K562 (cell line): ENCODE measurements around the gene UBN2. TPM values are rescaled to one million over a fixed set of nuclear protein-coding genes. Genes with fewer than 3 reads are reported as not detected.

ENCODE experiments used
- ATAC-seq: fragments of 200-7000 bp; cut with Tn5 transposase; 3 replicates; pipeline ENCODE4 v1.9.1; 2020; ENCODE audit warnings: moderate library complexity
- BruUV-seq: library from RNA; stranded (reverse); fragments of 400-500 nt; replicated peaks from 2 replicates; lab custom pipeline; 2021; lab: Mats Ljungman, UMichigan
- CTCF ChIA-PET: fragments of 300-600 bp; formaldehyde crosslinking; extraction: SDS; loops from one replicate; lab custom pipeline; 2021; ENCODE audit warnings: low intra/inter-chr PET ratio; lab: Yijun Ruan, JAX
- POLR2A ChIA-PET: fragments of 300-600, 350-650 bp; sonication (Branson Sonifier 250); formaldehyde crosslinking; extraction: SDS; loops from one replicate; lab custom pipeline; 2021; ENCODE audit warnings: antibody characterized with exemption, inconsistent platforms; lab: Yijun Ruan, JAX
- DNase-seq, 4 experiments: peaks; one replicate each; pipeline versions ENCODE4 v3.0.0 to v3.0.0-alpha.2; 2011 to 2018; ENCODE audit warnings: low spot score in 3 of 4, mixed read lengths in 3 of 4; ENCODE audit errors: extremely low read depth in 1 of 4
- FAIRE-seq: peaks from 2 replicates; lab custom pipeline; 2011; peaks lifted over from hg19 to GRCh38; lab: Jason Lieb, UNC
- H2AFZ ChIP-seq: 2 replicates; pipeline ENCODE4 v1.6.0; 2011; ENCODE audit warnings: low read depth, low read length, control low read depth, inconsistent platforms
- H3K27ac ChIP-seq: fragments of 200-600 bp; 3 replicates; pipeline ENCODE4 v1.8.0; 2011; ENCODE audit warnings: low read depth, mild to moderate bottlenecking, control low read depth, inconsistent platforms, low read length, moderate library complexity, mixed read lengths; ENCODE audit errors: extremely low read depth
- H3K27me3 ChIP-seq, 2 experiments: fragments of 300-600 bp in 1 of 2; 2 replicates in 1 of 2; 3 replicates in 1 of 2; pipeline versions ENCODE4 v1.6.0 to v1.8.0; 2011; ENCODE audit warnings: inconsistent platforms in 2 of 2, low read length in 2 of 2, mild to moderate bottlenecking in 1 of 2, mixed read lengths in 1 of 2, moderate library complexity in 1 of 2; ENCODE audit not compliant: control insufficient read depth in 2 of 2, insufficient read depth in 2 of 2
- H3K36me3 ChIP-seq: fragments of 300-600 bp; 3 replicates; pipeline ENCODE4 v1.8.0; 2011; ENCODE audit warnings: mild to moderate bottlenecking, low read length, inconsistent platforms; ENCODE audit not compliant: control insufficient read depth, insufficient read depth
- H3K4me1 ChIP-seq, 2 experiments: fragments of 200-600 bp in 1 of 2; replicated peaks in 1 of 2; 2 replicates in 1 of 2; 3 replicates in 1 of 2; pipeline versions ENCODE4 v1.5.1 to v1.8.0; 2011; ENCODE audit warnings: inconsistent platforms in 2 of 2, low read length in 2 of 2, mild to moderate bottlenecking in 1 of 2, mixed read lengths in 1 of 2, moderate library complexity in 1 of 2; ENCODE audit not compliant: control insufficient read depth in 2 of 2, insufficient read depth in 2 of 2
- H3K4me2 ChIP-seq: 2 replicates; pipeline ENCODE4 v1.6.1; 2011; ENCODE audit warnings: low read length, control low read depth, inconsistent platforms, mixed read lengths; ENCODE audit not compliant: insufficient read depth
- H3K4me3 ChIP-seq: fragments of 200-600 bp; sonication (generic), shearing (Covaris generic); 2 replicates; pipeline ENCODE4 v1.5.1; 2016; ENCODE audit warnings: control low read depth, inconsistent platforms
- H3K79me2 ChIP-seq: fragments of 200-600 bp; 3 replicates; pipeline ENCODE4 v1.8.0; 2011; ENCODE audit warnings: low read length, inconsistent platforms; ENCODE audit not compliant: control insufficient read depth, insufficient read depth
- H3K9ac ChIP-seq, 2 experiments: 2 replicates each; pipeline versions ENCODE4 v1.6.0 to v1.6.1; 2011; ENCODE audit warnings: low read depth in 2 of 2, low read length in 2 of 2, control low read depth in 1 of 2, inconsistent platforms in 1 of 2, mild to moderate bottlenecking in 1 of 2, mixed read lengths in 1 of 2; ENCODE audit not compliant: insufficient read depth in 1 of 2
- H3K9me1 ChIP-seq: one replicate; pipeline ENCODE4 v1.6.0; 2011; ENCODE audit warnings: inconsistent platforms, mild to moderate bottlenecking, low read length, moderate library complexity; ENCODE audit not compliant: control insufficient read depth, insufficient read depth
- H3K9me3 ChIP-seq: replicated peaks from 2 replicates; pipeline ENCODE4 v1.5.1; 2011; ENCODE audit warnings: low read depth, low read length, inconsistent platforms; ENCODE audit not compliant: control insufficient read depth, insufficient read depth
- H4K20me1 ChIP-seq: replicated peaks from 2 replicates; pipeline ENCODE4 v1.6.1; 2011; ENCODE audit warnings: low read length, inconsistent platforms, mixed read lengths; ENCODE audit not compliant: control insufficient read depth, insufficient read depth
- C11orf30 ChIP-seq: fragments of 450-650 bp; IDR thresholded peaks from 2 replicates; pipeline ENCODE4 v1.6.1; 2016; ENCODE audit warnings: low read depth, mild to moderate bottlenecking
- CBFB ChIP-seq: sonication (generic); formaldehyde crosslinking; IDR thresholded peaks from 2 replicates; pipeline ENCODE4 v1.4.0; 2020; ENCODE audit warnings: mild to moderate bottlenecking, missing genetic modification reagents
- CC2D1A ChIP-seq: fragments of 450-650 bp; IDR thresholded peaks from 2 replicates; pipeline ENCODE4 v1.6.1; 2017; ENCODE audit warnings: mild to moderate bottlenecking
- ELF4 ChIP-seq: fragments of 450-650 bp; formaldehyde crosslinking; IDR thresholded peaks from 2 replicates; pipeline ENCODE4 v1.4.0; 2022; ENCODE audit warnings: missing genetic modification characterization
- HDAC2 ChIP-seq: fragments of 450-650 bp; IDR thresholded peaks from 2 replicates; pipeline ENCODE4 v1.6.1; 2016; ENCODE audit warnings: mild to moderate bottlenecking
- HIVEP1 ChIP-seq: fragments of 250-450 bp; sonication (Bioruptor Pico); IDR thresholded peaks from 2 replicates; pipeline ENCODE4 v1.4.0; 2020; ENCODE audit warnings: mild to moderate bottlenecking
- HLTF ChIP-seq: fragments of 450-650 bp; IDR thresholded peaks from 2 replicates; pipeline ENCODE4 v1.6.1; 2016
- MECOM ChIP-seq: fragments of 250-450 bp; sonication (Bioruptor Pico); IDR thresholded peaks from 2 replicates; pipeline ENCODE4 v1.8.0; 2022; ENCODE audit warnings: inconsistent platforms
- MED1 ChIP-seq: sonication (generic); formaldehyde crosslinking; IDR thresholded peaks from 2 replicates; pipeline ENCODE4 v1.8.1; 2023; ENCODE audit warnings: missing genetic modification reagents, borderline replicate concordance
- NCOA2 ChIP-seq, 2 experiments: fragments of 450-650 bp; IDR thresholded peaks; 2 replicates each; pipeline ENCODE4 v1.6.1; 2018; ENCODE audit warnings: mild to moderate bottlenecking in 2 of 2, moderate library complexity in 1 of 2; ENCODE audit not compliant: partially characterized antibody in 2 of 2
- NUFIP1 ChIP-seq: fragments of 450-650 bp; IDR thresholded peaks from 2 replicates; pipeline ENCODE4 v1.6.1; 2018; ENCODE audit not compliant: partially characterized antibody
- SIX5 ChIP-seq, 2 experiments: IDR thresholded peaks; 2 replicates each; pipeline ENCODE4 v1.6.1; 2011; ENCODE audit warnings: low read length in 2 of 2, borderline replicate concordance in 1 of 2, low read depth in 1 of 2, mild to moderate bottlenecking in 1 of 2, moderate library complexity in 1 of 2; ENCODE audit not compliant: insufficient read depth in 1 of 2
- ZC3H8 ChIP-seq: fragments of 450-650 bp; IDR thresholded peaks from 2 replicates; pipeline ENCODE4 v1.6.1; 2017
- WGBS: fragments of 100-300 bp; shearing (Covaris generic); methylation state at CpG from one replicate; pipeline ENCODE4 v1.1.6; 2016; ENCODE audit warnings: low coverage, mixed read lengths; ENCODE audit not compliant: insufficient coverage; ENCODE audit errors: missing lambda C conversion rate; 5-methylcytosine and 5-hydroxymethylcytosine counted together
- in situ Hi-C: fragments of 300-500 bp; cut with MboI; formaldehyde crosslinking; loops from 4 replicates; pipeline ENCODE4 v1.15.0; 2018; ENCODE audit warnings: inconsistent platforms, mixed read lengths
- intact Hi-C: fragments of 100-400 bp; cut with micrococcal nuclease; formaldehyde crosslinking; loops from 2 replicates; pipeline ENCODE4 v1.14.2; 2022
- polyA plus RNA-seq, 8 experiments: library from polyadenylated mRNA; depleted of rRNA in 4 of 8; stranded (reverse) in 5 of 8; unstranded in 3 of 8; fragments of >200 nt; fragmentation: Nextera tagmentation in 2 of 8; fragmentation: Illumina TruSeq in 1 of 8; extraction: Ambion mirVana in 2 of 8; extraction: Trizol in 1 of 8; gene quantifications; 2 replicates each; pipeline versions ENCODE4 v1.2.1 to v1.2.3, GENCODE V29; 2011 to 2014; ENCODE audit warnings: inconsistent platforms in 1 of 8, missing spikeins in 1 of 8
- total RNA-seq, 7 experiments: library from RNA; depleted of rRNA in 6 of 7; stranded (reverse); fragments of >200 nt in 6 of 7; fragmentation: Illumina TruSeq in 2 of 7; extraction: Trizol in 2 of 7; gene quantifications; 2 replicates each; pipeline versions ENCODE4 v1.2.1 to v1.2.3, GENCODE V29; 2011 to 2021; ENCODE audit warnings: low replicate concordance in 1 of 7
- TF ChIP-seq, protein P1 (sequence below), 2 experiments: fragments of 450-650 bp in 1 of 2; sonication (generic) in 1 of 2; formaldehyde crosslinking in 1 of 2; IDR thresholded peaks in 1 of 2; conservative IDR thresholded peaks in 1 of 2; 2 replicates each; pipeline versions ENCODE4 v1.6.1 to v1.8.1; 2016 to 2023; ENCODE audit warnings: mild to moderate bottlenecking in 2 of 2, moderate library complexity in 2 of 2, inconsistent platforms in 1 of 2, missing genetic modification reagents in 1 of 2
- TF ChIP-seq, protein P2 (sequence below): sonication (generic); formaldehyde crosslinking; IDR thresholded peaks from 2 replicates; pipeline ENCODE4 v1.8.0; 2022; ENCODE audit warnings: missing genetic modification reagents, mild to moderate bottlenecking, moderate library complexity, borderline replicate concordance
- TF ChIP-seq, protein P3 (sequence below): sonication (generic); formaldehyde crosslinking; IDR thresholded peaks from 2 replicates; pipeline ENCODE4 v1.8.1; 2023; ENCODE audit warnings: mild to moderate bottlenecking, missing genetic modification reagents, moderate library complexity

Gene UBN2
- total and polyA plus RNA-seq, 9 of the 15 experiments (the other 6 are each of a cell fraction or from before 2014, with no cell fraction given) = 1.2 to 19.5 (median 9.9) TPM

DNA sequence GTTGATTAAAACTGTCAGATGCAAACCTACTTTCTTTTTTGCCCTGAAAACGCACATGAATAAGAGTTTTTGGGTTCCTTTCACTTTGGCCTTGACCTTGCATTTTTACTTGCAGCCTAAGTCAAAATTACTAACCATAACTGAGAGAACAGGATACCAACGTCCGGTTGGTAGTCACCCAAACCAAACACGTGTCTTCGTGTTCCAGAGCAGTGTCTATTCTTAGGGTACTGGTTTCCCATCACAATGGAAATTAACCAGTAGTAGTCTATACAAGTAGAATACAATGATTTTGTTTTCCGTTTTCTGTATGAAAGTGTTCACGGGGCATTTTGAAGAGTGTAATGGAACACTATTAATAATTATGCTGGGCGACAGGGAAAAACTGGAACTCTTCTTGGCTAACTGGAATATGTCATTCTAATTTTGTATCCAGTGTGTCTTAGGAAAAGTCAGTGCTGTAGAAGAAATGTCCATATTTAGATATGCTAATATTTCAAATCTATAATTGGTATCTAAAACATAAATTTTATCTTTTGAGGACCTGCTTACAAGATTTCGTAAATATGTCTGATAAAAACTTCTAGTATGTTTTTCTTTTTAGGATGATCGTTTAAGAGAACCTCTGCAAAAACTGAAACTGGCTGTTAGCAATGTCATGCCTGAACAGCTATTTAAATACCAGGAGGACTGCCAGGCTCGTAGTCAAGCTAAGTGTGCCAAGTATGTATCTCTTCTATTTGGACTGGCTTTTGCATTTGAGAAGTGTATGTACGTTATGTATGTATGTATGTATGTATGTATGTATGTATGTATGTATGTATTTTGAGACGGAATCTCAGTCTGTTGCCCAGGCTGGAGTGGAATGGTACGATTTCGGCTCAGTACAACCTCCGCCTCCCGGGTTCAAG is 40.9 kb downstream of the UBN2 start:
- no peaks in the 10 kb centered on the region for H3K4me1 ChIP-seq
- TF ChIP-seq MECOM (CRISPR knock-in tag) (no peak), NUFIP1 (no peak), CC2D1A (no peak), ZC3H8 (no peak), HIVEP1 (CRISPR knock-in tag) (no peak), HDAC2 (no peak), CBFB (no peak), NCOA2 (IDR thresholded peaks at IDR 0.05; ENCODE audit: partially characterized antibody in 2 of 2) (no peak), SIX5 (IDR thresholded peaks at IDR 0.05; ENCODE audit: borderline replicate concordance in 1 of 2, insufficient read depth in 1 of 2, low read depth in 1 of 2, low read length in 2 of 2) (no peak), HLTF (no peak), MED1 (CRISPR knock-in tag) (no peak), ELF4 (CRISPR knock-in tag) (no peak), C11orf30 (no peak)
- TF ChIP-seq, protein P1, sequence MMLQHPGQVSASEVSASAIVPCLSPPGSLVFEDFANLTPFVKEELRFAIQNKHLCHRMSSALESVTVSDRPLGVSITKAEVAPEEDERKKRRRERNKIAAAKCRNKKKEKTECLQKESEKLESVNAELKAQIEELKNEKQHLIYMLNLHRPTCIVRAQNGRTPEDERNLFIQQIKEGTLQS (IDR thresholded peaks at IDR 0.05) = no peak
- TF ChIP-seq, protein P1 (CRISPR knock-in tag; conservative IDR thresholded peaks at IDR 0.05) = no peak
- TF ChIP-seq, protein P2, sequence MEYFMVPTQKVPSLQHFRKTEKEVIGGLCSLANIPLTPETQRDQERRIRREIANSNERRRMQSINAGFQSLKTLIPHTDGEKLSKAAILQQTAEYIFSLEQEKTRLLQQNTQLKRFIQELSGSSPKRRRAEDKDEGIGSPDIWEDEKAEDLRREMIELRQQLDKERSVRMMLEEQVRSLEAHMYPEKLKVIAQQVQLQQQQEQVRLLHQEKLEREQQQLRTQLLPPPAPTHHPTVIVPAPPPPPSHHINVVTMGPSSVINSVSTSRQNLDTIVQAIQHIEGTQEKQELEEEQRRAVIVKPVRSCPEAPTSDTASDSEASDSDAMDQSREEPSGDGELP (CRISPR knock-in tag) = no peak
- TF ChIP-seq, protein P3, sequence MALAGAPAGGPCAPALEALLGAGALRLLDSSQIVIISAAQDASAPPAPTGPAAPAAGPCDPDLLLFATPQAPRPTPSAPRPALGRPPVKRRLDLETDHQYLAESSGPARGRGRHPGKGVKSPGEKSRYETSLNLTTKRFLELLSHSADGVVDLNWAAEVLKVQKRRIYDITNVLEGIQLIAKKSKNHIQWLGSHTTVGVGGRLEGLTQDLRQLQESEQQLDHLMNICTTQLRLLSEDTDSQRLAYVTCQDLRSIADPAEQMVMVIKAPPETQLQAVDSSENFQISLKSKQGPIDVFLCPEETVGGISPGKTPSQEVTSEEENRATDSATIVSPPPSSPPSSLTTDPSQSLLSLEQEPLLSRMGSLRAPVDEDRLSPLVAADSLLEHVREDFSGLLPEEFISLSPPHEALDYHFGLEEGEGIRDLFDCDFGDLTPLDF = no peak
- no peaks in the 10 kb centered on the region for H3K9me1 ChIP-seq
- no peak for DNase-seq
- CTCF ChIA-PET = no interaction called here
- H3K9me3 ChIP-seq = no peaks in the 10 kb centered on the region
- H3K27me3 ChIP-seq = no peaks in the 10 kb centered on the region
- in situ Hi-C loops (no loop called here), intact Hi-C loops (no loop called here)
- no peak overlapping the region for H2AFZ ChIP-seq
- no peak overlapping the region for H3K9ac ChIP-seq
- ATAC-seq = no peak
- H4K20me1 ChIP-seq = no peaks in the 10 kb centered on the region
- no peak overlapping the region for H3K4me2 ChIP-seq
- no peak overlapping the region for H3K4me3 ChIP-seq
- POLR2A ChIA-PET = no interaction called here
- no peaks in the 10 kb centered on the region for H3K79me2 ChIP-seq
- H3K27ac ChIP-seq = no peak overlapping the region
- H3K36me3 ChIP-seq = peaks cover 70% of the 10 kb centered on the region
- no TSS peak for BruUV-seq
- no peak for FAIRE-seq
- WGBS = 91% methylated on average over 17 of the region's 17 CpGs
